Activated naive CD8-positive, alpha-beta T cell (primary cell): Measurements from ENCODE around the gene GMCL2.
A peak's percentile ranks its signal among the peaks of the same experiment; 100 is the strongest.

Experiments
- H3K27ac Mint-ChIP-seq: one replicate; pipeline ENCODE4 v1.8.0; 2021; ENCODE audit warnings: mixed read lengths
- H3K27me3 Mint-ChIP-seq: one replicate; pipeline ENCODE4 v1.8.0; 2021; ENCODE audit warnings: mixed read lengths
- H3K36me3 Mint-ChIP-seq: one replicate; pipeline ENCODE4 v1.8.0; 2021; ENCODE audit warnings: mixed read lengths
- H3K4me1 Mint-ChIP-seq: one replicate; pipeline ENCODE4 v1.8.0; 2021; ENCODE audit warnings: low read depth, mixed read lengths
- H3K4me3 Mint-ChIP-seq: one replicate; pipeline ENCODE4 v1.8.0; 2021; ENCODE audit warnings: mild to moderate bottlenecking, mixed read lengths
- H3K9me3 Mint-ChIP-seq: one replicate; pipeline ENCODE4 v1.8.0; 2021; ENCODE audit warnings: low read depth, mixed read lengths

GMCL2 gene

DNA sequence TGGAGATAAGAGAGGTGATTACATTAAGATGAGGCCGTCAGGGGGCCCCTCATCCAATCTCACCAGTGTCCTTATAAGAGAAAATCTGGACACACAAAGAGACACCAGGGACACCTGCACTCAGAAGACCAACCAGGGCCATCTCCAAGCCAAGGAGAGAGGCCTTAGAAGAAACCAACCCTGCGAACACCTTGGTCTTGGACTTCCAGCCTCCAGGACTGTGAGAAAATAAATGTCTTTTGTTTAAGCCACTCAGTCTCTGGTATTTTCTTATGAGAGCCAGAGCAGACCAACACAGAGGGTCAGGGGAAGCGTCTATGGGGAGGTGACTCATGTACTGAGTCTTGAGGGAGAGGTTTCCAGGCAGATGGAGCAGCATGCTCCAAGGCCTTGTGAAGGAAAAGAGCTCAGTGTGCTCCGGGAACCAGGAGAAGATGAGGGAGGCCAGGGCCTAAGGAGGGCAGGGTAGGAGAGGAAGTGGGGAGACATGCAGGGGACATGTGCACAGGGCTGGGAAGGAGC, 40.0 kb upstream of the GMCL2 start:
- H3K27ac Mint-ChIP-seq = peak overlapping the region; percentile 68
- H3K9me3 Mint-ChIP-seq = no peaks in the 10 kb centered on the region
- H3K4me3 Mint-ChIP-seq = no peak overlapping the region
- H3K27me3 Mint-ChIP-seq = no peaks in the 10 kb centered on the region
- peaks cover 55% of the 10 kb centered on the region for H3K4me1 Mint-ChIP-seq
- peaks cover 16% of the 10 kb centered on the region for H3K36me3 Mint-ChIP-seq

DNA sequence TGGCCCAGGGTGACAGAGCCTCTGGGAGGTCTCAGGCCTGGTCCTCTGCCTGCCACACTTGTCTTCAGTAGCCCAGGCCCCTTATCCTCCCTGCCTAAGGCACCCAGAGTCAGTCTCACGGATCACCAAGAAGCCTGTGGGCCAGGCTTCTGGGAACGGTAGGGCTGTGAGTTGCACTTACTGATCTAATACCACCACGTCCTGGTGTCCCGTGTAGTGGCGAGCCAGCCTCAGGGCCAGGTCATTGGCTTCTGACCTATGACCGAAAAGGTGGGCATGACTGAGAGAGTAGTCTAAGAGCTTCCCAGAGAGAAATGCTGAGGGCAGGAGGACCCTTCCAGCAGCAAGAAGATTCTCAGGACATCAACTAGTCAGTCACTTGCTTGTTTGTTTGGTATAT, 38.0 kb upstream of the GMCL2 start:
- no peaks in the 10 kb centered on the region for H3K27me3 Mint-ChIP-seq
- H3K9me3 Mint-ChIP-seq = no peaks in the 10 kb centered on the region
- H3K27ac Mint-ChIP-seq = no peak overlapping the region
- peaks cover 55% of the 10 kb centered on the region for H3K4me1 Mint-ChIP-seq
- H3K4me3 Mint-ChIP-seq = no peak overlapping the region
- peaks cover 11% of the 10 kb centered on the region for H3K36me3 Mint-ChIP-seq

DNA sequence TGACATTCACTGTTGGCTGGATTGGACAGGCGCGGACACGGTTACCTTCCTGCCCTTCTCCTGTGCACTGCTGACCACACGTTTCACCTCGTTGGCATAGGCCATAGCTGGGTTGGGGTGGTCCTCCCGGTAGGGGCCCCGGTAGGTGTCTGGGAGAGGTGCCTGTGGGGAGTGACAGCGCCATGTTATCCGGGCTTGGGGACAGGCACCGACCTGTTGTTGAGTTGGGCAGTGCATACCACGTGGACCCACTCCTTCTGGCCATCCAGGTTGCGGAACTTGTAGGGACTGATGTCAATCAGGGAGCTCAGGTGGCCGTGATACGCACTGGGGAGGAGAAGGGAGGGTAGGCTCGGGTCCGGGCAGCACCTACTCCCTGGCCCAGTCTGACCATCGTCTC, 37.2 kb upstream of the GMCL2 start:
- H3K9me3 Mint-ChIP-seq = no peaks in the 10 kb centered on the region
- peaks cover 13% of the 10 kb centered on the region for H3K36me3 Mint-ChIP-seq
- no peak overlapping the region for H3K4me3 Mint-ChIP-seq
- H3K27ac Mint-ChIP-seq = no peak overlapping the region
- peaks cover 50% of the 10 kb centered on the region for H3K4me1 Mint-ChIP-seq
- no peaks in the 10 kb centered on the region for H3K27me3 Mint-ChIP-seq

DNA sequence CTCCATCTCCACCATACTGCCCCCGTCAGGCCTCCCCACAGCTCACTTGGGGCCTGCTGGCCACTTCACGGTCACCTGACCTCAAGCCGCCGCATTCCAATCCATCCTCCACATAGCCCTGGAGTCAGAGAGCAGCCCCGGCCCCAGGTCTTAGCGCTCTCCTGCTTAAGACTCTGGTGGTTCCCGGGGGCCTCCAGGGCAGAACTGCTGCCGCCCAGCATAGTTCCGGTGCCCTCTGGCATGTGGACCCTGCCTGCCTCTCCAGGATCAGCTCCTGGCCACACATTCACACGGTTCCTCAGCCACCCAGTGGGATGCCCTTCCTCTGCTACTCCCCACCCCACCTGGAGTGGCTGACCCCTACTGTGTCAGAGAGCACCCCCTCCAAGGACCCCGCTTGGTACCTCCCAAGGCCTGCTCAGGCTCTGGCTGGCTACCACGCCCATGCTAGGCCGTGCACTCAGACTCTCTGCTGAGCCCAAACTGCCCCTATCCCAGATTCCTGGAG, 36.7 kb upstream of the GMCL2 start:
- Mint-ChIP-seq H3K27ac (no peak overlapping the region), H3K4me1 (peaks cover 47% of the 10 kb centered on the region), H3K4me3 (no peak overlapping the region), H3K36me3 (peaks cover 11% of the 10 kb centered on the region), H3K27me3 (no peaks in the 10 kb centered on the region), H3K9me3 (no peaks in the 10 kb centered on the region)

DNA sequence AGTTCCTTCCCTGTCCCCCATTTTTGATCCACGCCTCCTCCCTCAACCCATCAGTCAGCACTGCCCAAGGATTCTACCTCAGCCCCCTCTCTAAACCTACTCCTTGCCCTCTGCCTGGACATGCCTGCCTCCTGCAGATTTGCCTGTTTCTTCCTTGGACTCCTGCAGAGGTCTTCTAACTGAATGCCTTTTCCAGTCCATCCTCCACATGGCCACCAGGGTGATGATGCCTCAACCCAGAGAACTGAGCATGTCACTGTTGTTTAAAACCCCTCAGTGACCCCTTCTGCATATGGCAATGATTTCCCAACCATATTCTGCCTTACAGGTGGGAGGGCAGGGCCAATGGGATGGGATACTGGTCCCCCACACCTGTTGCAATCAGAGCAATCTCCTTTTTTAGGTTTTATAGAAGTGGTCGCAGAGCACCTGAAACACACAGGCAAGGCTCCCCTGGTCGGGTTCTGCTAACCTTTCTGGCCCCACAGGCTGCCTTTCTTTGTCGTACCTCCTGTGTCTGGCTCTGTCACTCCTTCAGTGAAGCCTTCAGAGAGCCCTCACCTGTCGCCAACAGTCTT, 36.1 kb upstream of the GMCL2 start:
- Mint-ChIP-seq H3K27ac (peak overlapping the region; percentile 61), H3K27me3 (no peaks in the 10 kb centered on the region), H3K36me3 (peaks cover 11% of the 10 kb centered on the region), H3K4me1 (peaks cover 45% of the 10 kb centered on the region), H3K9me3 (no peaks in the 10 kb centered on the region), H3K4me3 (no peak overlapping the region)

DNA sequence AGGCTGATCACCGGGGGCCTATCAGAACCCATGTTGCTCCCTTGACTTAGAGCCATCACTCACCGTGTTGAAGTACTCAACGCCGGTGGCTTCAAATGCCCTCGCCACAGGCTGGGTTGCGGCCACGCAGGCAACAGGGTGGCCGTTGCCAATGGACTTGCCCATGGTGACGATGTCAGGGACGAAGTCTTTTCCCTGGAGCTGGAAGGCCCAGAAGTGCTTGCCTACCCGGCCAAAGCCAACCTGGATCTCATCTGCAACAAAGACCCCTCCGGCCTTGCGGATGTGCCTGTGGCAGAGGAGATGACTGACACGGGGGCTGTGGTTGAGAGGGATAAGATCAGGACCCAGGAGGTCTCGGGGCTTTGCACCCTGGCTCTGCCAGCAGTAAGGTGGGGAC, 35.1 kb upstream of the GMCL2 start:
- Mint-ChIP-seq H3K4me1 (peaks cover 36% of the 10 kb centered on the region), H3K4me3 (no peak overlapping the region), H3K9me3 (no peaks in the 10 kb centered on the region), H3K27ac (no peak overlapping the region), H3K36me3 (peaks cover 6% of the 10 kb centered on the region), H3K27me3 (no peaks in the 10 kb centered on the region)

DNA sequence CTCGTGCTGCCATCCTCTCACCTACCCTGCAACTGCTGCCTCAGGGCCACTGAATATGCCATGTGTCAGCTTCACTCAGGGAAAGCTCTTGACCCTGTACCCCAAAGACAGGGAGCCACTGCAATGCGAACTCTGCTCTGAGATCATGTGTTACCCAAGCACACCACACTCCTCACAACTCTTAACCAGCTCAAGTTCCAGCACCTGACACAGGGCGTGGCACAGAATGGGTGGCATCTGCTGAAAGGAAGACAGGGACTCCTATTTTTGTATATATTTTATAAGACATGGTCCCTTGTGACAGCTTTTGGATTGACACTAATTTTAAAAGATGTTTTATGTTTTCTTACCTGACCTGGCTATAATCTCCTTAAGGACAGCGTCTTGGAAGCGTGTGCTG, 34.7 kb upstream of the GMCL2 start:
- Mint-ChIP-seq H3K4me3 (no peak overlapping the region), H3K9me3 (no peaks in the 10 kb centered on the region), H3K36me3 (peaks cover 6% of the 10 kb centered on the region), H3K27me3 (no peaks in the 10 kb centered on the region), H3K27ac (peak overlapping the region; percentile 62), H3K4me1 (peaks cover 32% of the 10 kb centered on the region)

DNA sequence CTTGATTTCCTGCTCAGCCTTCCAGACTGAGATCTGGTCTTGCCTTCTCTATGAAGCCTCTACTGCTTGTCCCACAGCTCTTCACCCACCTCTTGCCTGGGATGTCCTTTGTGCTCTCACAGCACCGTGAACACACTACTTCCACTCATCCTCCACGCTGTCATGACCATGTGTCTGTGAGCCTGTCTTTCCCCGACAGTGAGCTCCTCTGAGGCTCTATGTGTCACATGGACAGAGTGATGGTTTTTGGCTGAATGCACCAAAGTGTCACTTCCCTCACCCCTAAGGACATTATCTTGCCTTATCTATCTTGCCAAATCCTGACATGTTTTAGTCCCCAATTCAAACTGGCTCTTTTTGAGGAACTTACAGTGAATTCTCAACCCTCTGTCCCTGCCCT, 34.1 kb upstream of the GMCL2 start:
- Mint-ChIP-seq H3K27ac (peak overlapping the region; percentile 62), H3K4me3 (no peak overlapping the region), H3K27me3 (no peaks in the 10 kb centered on the region), H3K9me3 (no peaks in the 10 kb centered on the region), H3K36me3 (peaks cover 8% of the 10 kb centered on the region), H3K4me1 (peaks cover 29% of the 10 kb centered on the region)

DNA sequence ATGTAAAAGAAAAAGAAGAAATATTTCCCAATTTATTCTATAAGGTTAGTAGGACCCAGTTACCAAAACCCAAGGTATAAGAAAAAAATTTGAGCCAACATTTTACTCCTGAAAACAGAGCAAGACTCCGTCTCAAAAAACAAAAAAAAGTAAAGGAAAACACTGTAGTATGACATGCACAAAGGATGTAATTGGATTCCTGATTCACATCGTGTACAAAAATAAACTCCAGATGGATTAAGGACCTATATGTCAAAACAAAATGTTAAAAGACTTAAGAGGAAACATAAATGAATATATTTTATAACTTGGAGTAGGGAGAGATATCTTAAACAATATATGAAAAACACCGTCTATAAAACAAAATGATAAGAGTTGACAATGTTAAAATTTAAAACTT, 31.7 kb upstream of the GMCL2 start:
- Mint-ChIP-seq H3K4me3 (no peak overlapping the region), H3K9me3 (no peaks in the 10 kb centered on the region), H3K4me1 (peaks cover 33% of the 10 kb centered on the region), H3K36me3 (peaks cover 9% of the 10 kb centered on the region), H3K27ac (peak overlapping the region; percentile 12), H3K27me3 (no peaks in the 10 kb centered on the region)

DNA sequence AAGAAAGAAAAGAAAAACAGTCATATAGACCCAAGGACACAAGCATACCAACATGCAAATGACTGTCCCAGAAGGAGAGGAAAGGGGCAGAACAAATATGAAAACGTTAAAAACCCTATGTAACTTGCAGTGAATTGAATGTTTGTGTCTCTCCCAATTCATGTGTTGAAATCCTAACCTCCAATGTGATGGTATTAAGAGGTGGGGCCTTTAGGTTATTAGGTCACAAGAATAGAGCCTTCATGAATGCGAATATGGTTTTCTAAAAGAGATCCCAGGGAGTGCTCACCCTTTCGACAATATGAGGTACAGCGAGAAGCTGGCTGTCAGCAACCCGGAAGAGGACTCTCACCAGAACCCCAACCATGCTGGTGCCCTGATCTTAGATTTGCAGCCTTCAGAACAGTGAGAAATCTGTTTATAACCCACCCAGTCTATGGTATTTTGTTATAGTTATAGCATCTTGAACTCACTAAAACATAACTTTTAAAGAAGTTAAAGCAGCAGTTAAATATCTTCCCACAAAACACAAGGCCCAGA, 31.1 kb upstream of the GMCL2 start:
- no peaks in the 10 kb centered on the region for H3K9me3 Mint-ChIP-seq
- peak overlapping the region; percentile 12 for H3K27ac Mint-ChIP-seq
- H3K27me3 Mint-ChIP-seq = no peaks in the 10 kb centered on the region
- H3K4me3 Mint-ChIP-seq = no peak overlapping the region
- peaks cover 33% of the 10 kb centered on the region for H3K4me1 Mint-ChIP-seq
- H3K36me3 Mint-ChIP-seq = peaks cover 9% of the 10 kb centered on the region

DNA sequence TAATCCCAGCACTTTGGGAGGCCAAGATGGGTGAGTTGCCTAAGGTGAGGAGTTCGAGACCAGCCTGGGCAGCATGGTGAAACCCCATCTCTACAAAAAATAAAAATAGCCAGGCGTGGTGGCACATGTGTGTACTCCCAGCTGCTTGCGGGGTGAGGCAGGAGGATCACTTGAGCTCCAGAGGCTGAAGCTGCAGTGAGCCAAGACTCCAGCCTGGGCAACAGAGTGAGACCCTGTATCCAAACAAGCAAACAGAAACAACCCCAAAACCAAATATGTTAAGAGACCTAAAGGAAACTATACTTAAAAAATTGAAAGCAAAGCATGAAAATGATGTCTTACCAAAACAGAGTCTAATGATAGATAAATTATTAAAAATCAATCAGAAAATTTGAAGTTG, 29.6 kb upstream of the GMCL2 start:
- Mint-ChIP-seq H3K9me3 (no peaks in the 10 kb centered on the region), H3K4me3 (no peak overlapping the region), H3K27ac (no peak overlapping the region), H3K4me1 (peaks cover 32% of the 10 kb centered on the region), H3K36me3 (peaks cover 9% of the 10 kb centered on the region), H3K27me3 (no peaks in the 10 kb centered on the region)

DNA sequence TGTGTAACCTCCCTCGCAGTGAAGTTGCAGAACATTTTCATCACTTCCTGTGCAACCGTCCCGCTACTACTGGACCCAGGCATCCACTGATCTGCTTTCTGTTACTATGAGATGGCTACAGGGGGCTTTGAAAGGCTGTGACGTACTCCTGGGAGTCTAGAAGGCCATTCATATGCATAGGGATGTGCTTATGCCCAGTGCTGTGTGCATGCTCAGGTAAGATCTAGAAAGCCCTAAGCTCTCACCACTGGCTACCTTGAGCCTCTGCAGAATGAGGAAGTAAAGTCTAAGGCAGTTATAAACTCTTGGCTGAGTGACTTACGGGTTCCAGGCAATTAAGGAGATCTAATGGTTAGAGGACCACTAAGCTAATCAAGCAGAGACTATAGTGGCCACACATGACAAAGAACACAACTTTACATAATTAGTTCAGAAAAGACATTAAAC, 28.9 kb upstream of the GMCL2 start:
- H3K36me3 Mint-ChIP-seq = peaks cover 4% of the 10 kb centered on the region
- no peaks in the 10 kb centered on the region for H3K27me3 Mint-ChIP-seq
- peak overlapping the region; percentile 79 for H3K27ac Mint-ChIP-seq
- no peak overlapping the region for H3K4me3 Mint-ChIP-seq
- peaks cover 25% of the 10 kb centered on the region for H3K4me1 Mint-ChIP-seq
- no peaks in the 10 kb centered on the region for H3K9me3 Mint-ChIP-seq

DNA sequence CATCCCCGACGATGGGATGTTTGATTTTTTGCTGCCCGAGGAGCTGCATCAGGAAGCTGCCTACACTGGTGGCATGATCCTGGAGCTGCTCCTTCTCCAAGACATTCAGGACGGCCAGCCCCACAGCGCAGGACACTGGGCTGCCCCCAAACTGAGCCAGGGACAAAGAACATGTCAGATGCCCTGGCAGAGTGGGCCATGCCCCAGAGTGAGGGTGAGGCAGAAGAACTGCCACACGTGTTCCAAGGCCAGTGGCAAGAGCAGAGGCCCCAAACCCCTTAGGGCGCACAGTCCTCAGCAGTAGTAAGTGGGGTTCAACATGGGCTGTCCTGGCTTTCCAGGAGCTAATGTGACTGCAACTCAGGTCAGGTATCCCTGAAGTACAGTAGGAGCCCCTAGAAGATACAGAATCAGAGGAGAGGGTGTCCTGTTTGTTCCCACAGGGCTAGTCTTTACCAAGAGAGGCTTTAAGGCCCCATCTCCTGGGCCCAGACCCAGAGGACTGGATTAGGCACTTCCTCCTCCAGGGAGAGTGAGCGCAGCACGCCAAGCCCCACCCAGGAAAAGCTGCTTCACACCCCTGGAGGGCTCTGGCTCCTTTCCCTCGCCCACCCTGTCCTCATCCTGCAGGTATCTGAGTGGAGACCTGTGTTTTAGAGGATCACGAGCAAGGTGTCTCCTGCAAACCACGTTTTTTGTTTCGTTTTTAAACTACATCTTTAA, 28.3 kb upstream of the GMCL2 start:
- Mint-ChIP-seq H3K4me1 (peaks cover 18% of the 10 kb centered on the region), H3K27ac (peak overlapping the region; percentile 22), H3K36me3 (peaks cover 4% of the 10 kb centered on the region), H3K9me3 (no peaks in the 10 kb centered on the region), H3K27me3 (no peaks in the 10 kb centered on the region), H3K4me3 (no peak overlapping the region)

DNA sequence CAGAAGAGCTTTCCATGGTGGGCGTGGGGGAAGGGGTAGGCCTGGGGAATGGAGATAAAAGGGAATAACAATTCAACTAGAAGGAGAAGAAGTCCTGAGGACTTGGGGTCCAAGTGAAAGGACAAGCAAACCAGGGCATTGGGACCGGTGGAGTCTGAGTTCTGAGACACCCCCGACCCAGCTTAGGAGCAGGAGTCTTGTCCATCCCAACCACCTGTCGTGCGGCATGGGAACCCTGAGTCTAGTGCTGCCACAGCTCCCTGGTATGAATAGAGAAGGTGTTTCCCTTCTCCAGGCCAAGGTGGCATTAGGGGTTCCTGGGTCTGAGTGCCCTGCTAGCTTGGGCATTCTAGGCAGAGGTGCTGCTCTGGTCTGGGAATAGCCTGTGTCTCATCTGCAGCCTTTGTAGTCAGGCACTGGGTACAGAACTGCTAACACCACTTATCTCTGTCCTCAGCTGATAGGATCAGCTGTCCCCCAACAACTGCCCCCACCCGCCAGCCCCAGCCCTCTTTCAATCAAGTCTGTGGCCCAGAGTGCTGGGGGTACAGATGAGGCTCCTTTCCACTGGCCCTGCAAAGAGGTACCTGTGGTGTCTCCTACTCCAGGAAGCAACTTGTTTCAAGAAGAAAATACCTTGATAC, 27.1 kb upstream of the GMCL2 start:
- no peaks in the 10 kb centered on the region for H3K9me3 Mint-ChIP-seq
- peak overlapping the region; percentile 70 for H3K27ac Mint-ChIP-seq
- peaks cover 3% of the 10 kb centered on the region for H3K36me3 Mint-ChIP-seq
- no peaks in the 10 kb centered on the region for H3K27me3 Mint-ChIP-seq
- no peak overlapping the region for H3K4me3 Mint-ChIP-seq
- H3K4me1 Mint-ChIP-seq = peaks cover 18% of the 10 kb centered on the region

DNA sequence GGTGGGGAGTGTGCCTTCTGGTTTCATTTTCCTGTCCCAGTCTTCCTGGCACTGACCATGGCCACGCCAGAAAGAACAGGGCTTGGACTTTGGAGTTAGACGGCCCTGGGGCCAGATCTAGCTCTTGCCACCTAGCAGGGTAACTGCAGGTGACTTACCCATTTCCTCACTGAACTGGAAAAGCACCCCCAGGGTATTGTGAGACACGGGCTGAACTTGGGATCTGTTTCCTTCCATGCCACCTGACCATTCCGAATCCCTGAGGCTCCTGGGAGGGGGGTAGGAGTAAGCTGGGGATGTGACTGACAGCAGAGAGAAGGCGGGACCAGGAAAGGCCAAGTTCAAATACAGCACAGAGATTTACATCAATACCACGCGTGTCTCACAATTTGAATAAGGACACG, 26.6 kb upstream of the GMCL2 start:
- H3K4me3 Mint-ChIP-seq = no peak overlapping the region
- H3K36me3 Mint-ChIP-seq = peaks cover 3% of the 10 kb centered on the region
- no peaks in the 10 kb centered on the region for H3K9me3 Mint-ChIP-seq
- H3K27ac Mint-ChIP-seq = no peak overlapping the region
- no peaks in the 10 kb centered on the region for H3K27me3 Mint-ChIP-seq
- peaks cover 21% of the 10 kb centered on the region for H3K4me1 Mint-ChIP-seq
